Muscle of arm (tissue), 12 donors: ENCODE results near the gene TRPM8. TPM values are rescaled to one million over a fixed set of nuclear protein-coding genes. Genes with fewer than 3 reads are reported as not detected.
"Not testable (repeated sequence)": the region's sequence is repeated elsewhere in the genome, so short reads cannot be mapped to it uniquely, and the experiment has no call there.

Experiments
- DNase-seq: peaks from one replicate; pipeline ENCODE4 v3.0.0-alpha.2; 2013
- polyA plus RNA-seq, 12 donors: library from polyadenylated mRNA; unstranded; fragments of 120-200 nt; gene quantifications; one replicate each; pipeline ENCODE4 v1.2.1, GENCODE V29; 2013; ENCODE audit not compliant: insufficient read length in 12 of 12

Gene TRPM8
- polyA plus RNA-seq, 12 donors: 0.11 to 0.30 (median 0.26) TPM; not detected in 8

DNA sequence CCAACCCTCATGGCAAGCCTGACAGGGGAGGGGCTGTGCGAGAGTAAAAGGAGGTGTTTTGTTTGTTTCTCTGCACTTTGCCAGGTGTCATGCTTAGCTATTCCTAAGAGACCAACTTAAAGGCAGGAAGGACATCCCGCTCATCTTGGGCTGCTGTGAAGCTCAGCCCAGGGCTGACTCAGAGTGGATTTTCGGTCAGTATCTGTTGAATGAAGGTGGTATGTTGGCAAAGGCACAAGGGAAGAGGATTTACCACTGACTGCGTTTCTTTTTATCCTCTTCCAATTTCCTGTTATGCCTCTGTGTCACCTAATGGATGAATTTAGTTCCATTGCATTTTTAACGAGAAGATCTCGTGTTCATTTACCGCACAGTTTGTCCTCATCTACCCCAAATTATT lies 18.9 kb downstream of the TRPM8 start:
- DNase-seq: no peak

DNA sequence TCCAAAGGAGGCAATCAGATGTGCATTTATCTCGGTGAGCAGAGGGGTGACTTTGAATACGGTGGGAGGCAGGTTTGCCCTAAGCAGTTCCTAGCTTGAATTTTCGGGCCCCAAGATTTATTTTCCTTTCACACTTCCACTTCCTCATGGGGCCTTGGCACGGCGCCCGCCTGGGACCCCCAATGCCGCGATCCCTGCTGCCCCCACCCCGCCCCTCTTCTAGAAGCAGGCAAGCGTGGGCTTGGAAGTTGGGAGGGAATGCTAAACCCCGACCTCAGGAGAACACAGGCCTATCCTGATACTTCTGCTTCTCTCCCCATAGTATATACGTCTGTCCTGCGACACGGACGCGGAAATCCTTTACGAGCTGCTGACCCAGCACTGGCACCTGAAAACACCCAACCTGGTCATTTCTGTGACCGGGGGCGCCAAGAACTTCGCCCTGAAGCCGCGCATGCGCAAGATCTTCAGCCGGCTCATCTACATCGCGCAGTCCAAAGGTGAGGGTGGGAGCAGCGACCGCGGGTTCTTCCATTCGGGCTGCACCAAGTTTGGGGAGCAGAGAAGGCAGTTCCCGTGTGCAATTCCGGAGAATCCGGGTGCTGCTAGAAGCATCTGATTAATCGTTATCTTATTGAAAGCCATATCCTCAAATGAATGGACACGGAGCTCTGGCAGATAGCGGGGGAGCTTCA lies 21.6 kb downstream of the TRPM8 start:
- no peak for DNase-seq

DNA sequence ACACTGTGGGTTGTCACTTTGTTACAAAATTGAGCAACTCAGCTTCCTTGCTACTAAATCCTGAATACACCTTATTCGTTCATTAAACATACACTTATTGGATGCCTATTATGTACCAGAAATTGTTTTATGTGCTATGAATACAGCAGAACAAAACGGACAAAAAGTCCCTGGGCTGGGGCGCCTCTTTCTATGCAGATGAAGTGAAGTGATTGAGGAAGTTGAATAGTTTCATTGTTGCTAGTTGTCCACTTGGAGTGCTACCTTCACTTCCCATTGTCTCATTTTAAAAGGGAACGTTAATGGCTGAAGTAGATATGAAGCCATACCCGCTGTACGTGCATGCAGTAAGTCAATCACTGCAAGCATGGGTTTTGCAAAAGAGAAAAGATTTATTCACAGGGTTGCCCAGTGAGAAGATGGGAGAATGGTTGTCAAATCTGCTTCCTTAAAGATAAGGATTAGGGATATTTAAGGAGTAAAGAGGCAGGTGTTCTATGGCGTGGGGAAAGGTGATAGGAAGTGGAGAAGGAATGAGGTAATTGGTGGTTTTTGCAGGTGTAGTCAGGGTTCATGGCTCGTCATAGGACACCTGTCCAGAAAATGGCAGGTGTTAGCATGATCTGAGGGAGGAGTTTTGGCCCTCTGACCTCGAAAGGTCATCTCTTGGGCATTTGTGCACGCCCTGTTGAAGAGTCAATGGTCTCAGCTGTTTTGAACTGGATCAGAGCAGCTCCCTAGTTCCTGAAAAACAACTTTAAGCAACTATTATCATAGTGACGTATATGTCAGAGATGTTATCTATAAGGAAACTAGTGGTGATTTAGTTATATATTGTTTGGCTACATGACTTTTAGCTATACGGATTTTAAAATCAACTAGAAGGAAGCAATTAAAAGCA lies 23.5 kb downstream of the TRPM8 start:
- no peak for DNase-seq

DNA sequence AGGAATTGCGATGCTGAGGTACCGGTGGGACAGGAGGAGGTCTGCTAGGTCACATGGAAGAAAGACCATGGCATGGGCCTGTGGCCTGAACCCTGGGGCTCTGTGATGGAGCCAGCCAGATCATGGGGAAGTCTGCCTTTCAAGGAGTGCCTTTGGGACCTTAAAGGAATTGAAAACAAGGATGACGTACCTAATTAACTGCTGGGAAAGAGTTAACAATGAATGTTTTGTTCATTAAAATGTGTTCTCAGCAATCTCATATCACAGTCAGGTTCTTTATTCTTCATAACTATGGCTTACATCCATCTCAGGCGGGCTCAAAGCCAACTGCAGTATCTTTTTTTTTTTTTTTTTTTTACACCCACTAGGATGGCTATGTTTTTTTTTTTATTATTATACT lies 25.6 kb downstream of the TRPM8 start:
- no peak for DNase-seq

DNA sequence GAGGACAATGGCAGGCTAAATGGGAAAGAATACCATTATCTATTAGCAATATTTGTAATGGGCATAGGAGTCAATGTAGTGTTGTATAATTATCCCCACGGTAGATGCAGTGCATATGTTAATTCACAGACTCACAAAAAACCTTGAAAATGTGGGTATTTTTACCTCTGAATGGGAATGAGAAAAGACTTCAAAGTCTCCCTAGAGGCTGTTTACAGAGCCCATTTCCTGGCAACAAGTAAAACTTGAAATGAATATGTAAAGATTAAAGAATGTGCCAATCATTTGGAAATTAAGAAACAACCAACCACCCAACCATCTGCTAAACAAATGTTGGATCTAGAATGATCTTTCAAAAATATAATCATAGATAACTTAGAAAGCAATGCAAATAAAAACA lies 27.1 kb downstream of the TRPM8 start:
- DNase-seq: no peak

DNA sequence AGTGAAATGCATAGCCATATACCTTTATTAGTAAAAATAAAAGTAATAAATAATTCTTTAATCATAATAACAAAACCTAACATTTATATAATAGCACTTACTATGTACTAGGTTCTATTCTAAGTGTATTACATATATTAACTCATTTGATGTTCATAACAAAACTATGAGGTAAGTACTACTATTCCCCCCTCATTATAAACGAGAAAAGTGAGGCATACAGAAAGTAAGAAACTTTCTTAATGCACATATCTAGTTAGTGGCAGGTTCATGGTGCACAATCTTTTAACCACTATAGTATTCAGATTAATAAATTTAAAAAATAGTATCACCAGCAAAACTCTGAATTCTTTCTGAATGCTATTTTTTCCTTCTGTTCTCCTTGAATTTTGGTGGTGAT lies 27.5 kb downstream of the TRPM8 start:
- no peak for DNase-seq

DNA sequence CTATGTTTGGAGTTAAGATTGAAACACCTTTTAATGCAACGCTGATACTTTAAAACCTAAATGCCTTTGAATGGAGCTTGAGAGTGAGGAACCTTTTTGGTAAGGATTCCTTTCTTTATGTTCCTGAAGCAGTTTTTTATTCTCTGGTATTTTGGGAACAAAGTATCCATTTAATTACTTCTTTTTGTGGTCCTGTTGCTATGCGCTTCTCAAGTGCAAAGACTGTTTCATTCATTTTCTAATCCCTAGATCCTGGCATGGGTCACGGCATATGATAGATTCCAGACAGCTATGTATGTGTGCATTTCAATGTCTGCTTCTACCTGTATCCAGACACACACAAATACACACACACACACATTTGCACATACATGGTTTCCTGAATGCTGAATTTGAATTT lies 28.0 kb downstream of the TRPM8 start:
- no peak for DNase-seq

DNA sequence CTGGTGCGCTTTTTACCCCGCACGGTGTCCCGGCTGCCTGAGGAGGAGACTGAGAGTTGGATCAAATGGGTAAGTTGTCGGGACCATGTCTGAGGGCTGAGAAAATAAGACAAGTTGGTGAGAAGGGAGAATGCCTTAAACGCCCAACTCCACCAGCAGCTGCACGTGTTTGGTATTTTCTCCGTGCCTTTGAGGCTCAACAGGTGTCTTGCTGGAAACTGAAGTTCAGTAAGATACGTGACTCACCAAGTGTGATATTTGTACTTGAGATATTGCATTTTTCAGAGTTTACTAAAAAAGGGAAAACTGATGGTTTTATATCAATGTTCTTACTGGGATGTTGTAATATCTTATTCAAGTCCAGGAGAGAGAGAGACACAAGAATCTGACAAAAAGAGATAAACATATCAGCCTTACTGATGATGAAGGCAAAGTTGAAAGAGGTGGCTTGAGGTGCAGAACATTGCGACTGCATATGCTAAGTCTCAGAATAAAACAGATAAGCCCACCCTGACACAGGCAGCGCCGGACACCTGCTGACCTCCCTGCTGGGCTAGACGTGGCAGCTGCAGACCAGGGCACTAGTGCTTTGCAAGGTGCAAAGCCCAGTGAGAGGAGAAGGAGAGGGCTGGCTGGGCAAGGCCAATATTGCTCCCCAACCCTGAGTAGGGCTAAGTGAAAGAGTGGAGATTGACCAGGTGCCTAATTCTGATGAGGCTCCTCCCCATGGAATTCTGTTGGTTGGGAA lies 33.1 kb downstream of the TRPM8 start:
- no peak for DNase-seq

DNA sequence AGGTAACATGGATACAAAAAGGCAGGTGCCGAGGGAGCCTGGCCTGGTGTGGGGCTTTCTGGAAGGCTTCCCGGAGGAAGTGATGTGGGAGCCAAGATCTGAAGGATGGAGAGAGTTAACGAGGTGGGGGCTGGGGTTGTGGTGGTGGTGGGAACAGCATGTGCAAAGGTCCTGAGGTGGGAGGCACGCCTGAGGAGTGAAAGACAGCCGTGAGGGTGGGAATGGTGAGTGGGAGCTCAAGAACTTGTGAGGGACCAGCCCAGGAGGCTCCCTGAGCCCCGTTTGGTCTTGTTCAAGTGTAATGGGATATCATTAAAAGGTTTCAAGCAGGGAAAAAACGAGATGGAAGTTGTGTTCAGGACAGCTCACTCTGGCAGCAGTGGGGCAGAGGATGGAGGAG lies 35.2 kb downstream of the TRPM8 start:
- DNase-seq: no peak

DNA sequence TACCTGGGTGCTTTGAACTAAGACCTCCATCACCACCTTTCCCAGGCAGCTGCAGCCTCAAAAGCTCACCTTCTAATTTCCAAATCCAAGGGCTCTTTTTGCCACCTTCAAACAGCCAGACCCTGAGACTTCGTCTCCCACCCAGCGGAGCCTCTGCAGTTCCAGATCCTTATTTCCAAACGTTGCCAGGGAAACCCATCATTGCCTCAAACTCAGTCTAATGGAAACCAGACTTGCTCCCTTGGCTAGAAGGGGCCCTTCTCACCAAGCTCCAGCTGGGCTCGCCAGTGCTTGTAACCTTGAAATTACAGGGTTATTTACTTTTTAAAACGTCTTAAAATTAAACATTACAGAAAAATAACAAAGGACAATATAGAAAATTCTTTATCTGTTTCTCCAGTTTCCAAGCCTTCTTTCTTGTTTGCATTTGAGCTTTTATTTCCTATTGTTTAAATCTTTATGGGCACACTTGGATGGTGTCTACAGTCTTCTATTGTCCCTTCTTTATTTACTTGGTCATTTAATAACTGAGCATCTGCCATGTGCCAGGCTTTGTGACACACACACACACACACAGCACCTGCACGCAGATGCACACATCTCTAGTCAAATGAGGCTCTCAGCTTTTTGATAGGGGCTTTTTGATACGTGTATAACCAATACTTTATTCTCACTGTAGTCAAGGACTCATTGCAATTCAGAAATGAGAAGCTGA lies 36.1 kb downstream of the TRPM8 start:
- DNase-seq: no peak

DNA sequence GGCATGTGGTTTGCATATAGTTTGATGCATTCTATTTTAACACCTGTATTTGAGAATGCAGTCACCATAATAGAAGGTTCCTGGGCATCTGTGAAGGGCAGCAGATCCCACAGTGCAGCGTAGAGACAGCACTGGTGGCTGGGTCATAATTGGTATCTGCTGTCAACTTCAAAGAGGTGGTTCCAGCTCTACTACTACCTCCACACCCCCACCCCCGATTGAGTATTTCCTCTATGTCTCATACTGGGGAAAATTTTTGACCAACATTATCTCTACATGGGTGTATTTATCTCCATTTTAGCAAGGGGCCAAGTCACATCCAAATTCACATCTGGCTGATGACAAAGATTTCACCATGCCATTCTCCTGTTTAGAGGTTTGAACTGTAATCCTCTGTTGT lies 43.0 kb downstream of the TRPM8 start:
- no peak for DNase-seq

DNA sequence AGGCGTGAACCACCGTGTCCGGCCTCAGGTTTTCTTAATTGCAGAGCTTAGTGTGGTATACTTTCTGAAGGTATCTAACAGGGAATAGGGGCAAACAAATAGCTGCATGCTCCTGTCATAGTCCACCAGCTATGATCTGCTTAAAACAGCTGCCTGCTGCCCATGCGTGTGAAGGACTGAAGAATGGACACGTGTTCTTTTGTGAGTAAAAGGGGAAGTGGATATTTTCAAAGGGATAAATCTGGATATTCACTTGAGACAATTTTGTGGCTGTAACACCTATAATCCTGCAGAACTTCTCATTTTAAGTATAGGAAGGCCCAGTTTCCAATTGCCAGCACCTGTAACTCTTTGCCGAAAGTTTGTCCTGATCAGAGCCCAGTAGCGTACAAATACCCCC lies 44.7 kb downstream of the TRPM8 start:
- DNase-seq: no peak

DNA sequence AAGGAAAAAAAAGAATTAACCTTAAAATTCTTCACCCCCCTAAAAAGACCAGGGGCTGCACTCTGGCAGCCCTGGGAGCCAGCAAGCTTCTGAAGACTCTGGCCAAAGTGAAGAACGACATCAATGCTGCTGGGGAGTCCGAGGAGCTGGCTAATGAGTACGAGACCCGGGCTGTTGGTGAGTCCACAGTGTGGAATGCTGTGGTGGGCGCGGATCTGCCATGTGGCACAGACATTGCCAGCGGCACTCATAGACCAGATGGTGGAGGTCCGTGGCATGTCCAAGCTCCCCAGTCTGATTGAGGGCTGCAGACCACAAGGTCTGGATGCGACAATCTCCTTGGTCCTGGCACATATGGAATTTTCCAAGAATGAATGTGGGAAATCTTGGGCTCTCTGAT lies 47.4 kb downstream of the TRPM8 start:
- DNase-seq: no peak

DNA sequence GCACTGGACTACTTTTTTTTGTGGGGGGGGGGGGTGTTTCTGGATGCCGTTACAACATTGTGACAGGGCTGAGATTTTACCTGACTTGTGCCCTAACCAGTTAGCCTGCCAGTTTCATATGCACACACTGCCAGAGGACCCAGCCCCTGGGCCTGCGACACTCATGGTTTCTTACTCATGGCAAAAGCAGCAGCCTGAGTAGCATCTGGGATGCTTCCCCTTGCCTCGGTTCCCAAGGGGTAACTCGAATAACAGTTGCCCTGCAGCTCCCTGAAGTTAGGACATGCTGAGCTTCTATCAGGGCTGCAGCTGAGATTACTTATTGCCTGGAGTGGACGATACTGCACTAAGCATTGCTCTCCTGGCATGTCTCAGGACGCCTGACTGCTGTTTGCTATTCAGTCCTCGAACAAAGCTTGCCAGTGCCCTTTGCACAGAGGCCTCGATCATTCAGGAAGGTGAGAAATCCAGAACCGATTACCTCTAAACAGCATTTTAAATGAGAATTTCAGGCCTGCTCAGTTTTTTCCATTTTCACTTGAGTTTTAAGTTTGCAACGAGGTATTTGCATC lies 47.9 kb downstream of the TRPM8 start:
- no peak for DNase-seq

DNA sequence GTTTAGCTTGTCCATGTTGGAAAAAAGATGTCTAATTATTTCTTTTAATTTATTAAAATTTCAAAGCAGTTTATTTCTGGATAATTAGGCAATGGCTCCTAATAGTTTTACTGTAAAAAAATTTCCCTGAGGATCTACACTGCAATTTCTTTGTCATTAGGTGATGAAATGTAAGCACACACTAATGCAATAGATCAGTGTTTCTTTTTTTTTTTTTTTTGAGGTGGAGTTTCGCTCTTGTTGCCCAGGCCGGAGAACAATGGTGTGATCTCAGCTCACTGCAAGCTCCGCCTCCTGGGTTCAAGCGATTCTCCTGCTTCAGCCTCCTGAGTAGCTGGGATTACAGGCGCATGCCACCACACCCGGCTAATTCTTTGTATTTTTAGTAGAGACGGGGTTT lies 48.5 kb downstream of the TRPM8 start:
- not testable (repeated sequence) for DNase-seq

DNA sequence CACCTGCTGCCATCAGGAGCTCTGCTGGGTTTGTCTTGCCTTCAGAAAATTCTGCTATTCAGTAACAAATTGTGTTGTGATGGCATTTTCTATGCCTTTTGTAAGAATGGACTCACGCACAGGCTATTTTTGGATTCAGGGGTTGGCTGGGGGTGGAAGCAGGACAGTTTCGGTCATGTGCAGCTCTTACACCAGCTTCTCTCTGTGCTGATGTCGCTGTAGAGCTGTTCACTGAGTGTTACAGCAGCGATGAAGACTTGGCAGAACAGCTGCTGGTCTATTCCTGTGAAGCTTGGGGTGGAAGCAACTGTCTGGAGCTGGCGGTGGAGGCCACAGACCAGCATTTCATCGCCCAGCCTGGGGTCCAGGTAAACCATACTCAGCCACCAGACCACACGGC lies 49.2 kb downstream of the TRPM8 start:
- no peak for DNase-seq

DNA sequence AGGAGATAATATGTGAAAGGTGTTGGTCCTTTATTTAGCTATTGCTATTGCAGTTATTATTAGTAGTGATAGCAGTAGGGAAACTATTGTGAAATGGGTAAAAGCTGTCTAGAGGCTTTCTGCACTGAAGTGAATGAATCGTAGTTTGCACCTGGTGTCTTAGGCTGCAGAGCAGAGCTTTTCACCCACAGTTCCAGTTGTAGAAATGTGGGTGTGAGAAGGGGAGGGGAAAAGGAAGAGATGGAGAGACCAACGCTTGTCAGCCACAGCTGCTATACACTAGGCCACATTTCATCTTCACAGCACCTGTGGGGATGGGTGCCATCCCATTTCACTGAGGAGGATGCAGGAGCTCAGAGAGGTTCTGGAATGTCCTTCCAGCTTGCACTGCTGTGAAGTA lies 50.0 kb downstream of the TRPM8 start:
- no peak for DNase-seq

DNA sequence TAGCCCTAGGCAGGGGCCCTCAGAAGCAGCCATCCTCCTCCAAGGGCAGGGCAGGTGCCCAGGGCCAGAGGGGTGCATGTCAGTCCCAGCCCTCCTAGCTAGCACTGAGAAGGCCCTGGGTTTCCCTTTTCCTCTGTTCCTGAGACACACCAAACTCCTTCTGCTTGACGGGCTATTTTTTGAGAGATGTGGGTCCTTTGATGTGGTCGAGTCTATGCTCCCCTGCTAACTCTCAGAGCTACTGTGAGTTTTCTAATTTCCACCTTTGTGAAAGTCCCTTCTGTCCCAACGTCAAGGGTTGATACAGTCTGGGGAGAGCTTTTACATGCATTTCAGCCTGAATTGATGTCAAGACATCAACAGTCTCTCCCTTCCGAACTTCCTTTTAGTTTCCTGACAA lies 51.4 kb downstream of the TRPM8 start:
- DNase-seq: no peak

DNA sequence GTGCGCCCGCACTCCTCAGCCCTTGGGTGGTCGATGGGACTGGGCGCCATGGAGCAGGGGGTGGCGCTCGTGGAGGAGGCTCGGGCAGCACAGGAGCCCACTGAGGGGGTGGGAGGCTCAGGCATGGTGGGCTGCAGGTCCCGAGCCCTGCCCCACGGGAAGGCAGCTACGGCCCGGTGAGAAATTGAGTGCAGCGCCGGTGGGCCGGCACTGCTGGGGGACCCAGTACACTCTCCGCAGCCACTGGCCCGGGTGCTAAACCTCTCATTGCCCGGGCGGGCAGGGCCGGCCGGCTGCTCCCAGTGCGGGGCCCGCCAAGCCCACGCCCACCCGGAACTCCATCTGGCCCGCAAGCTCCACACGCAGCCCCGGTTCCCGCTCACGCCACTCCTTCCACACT lies 55.3 kb downstream of the TRPM8 start:
- DNase-seq: not testable (repeated sequence)

DNA sequence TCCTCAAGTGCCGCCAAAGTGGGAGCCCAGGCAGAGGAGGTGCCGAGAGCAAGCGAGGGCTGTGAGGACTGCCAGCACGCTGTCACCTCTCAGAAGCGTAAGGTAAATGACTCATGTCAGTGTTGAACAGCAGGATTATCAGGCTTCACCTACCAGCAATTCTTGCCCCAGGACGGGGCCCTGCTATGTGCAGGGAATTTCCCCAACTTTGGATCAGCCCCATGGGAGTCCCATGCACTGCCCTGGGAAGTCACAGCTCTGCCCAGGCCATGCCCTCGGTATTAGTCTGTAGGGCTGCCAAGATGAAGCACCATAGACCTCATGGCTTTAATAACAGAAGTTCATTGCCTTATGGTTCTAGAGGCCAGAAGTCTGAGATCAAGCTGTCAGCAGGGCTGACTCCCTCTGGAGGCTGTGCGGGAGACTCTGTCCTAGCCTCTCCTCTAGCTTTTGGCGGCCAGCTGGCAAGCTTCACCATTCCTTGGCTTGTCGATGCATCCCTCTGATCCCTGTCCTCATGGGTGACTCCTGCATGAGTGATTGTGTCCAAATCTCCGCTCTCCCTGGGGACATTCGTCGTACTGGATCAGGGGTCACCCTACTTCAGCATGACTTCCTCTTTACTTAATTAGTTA lies 55.9 kb downstream of the TRPM8 start:
- DNase-seq: no peak

DNA sequence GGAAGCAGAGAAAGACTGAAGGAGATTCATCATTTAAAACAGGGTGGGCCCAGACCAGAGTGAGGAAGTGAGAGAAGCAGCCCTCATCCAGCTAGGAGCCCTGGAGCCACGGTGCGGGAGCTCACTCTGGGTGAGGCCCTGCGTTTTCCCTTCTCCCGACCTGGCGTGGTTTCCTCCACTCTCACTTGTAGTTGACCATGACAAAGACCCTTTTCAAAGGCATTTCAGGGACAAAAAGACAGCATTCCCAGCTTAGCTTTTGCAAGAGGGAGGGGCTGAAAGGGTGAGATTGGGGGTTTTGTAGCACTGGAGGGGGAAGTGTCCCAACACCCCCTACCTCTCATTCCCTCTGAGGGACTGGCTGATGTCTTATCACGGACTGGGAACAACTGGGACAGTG lies 56.6 kb downstream of the TRPM8 start:
- no peak for DNase-seq
